Esophagus (tissue), 2 donors: ENCODE data around the gene YIF1A. TPM values are rescaled to one million over a fixed set of nuclear protein-coding genes. Genes with fewer than 3 reads are reported as not detected.

Experiments
- H3K27ac ChIP-seq, 2 donors: one replicate each; pipeline ENCODE4 v1.5.1; 2013; ENCODE audit warnings: low read depth in 2 of 2, mild to moderate bottlenecking in 2 of 2, inconsistent platforms in 1 of 2, low read length in 1 of 2, moderate library complexity in 1 of 2
- H3K27me3 ChIP-seq, 2 donors: one replicate each; pipeline ENCODE4 v1.6.1; 2013; ENCODE audit warnings: low read length in 2 of 2, control low read depth in 1 of 2, mild to moderate bottlenecking in 1 of 2; ENCODE audit not compliant: insufficient read depth in 2 of 2, control insufficient read depth in 1 of 2
- H3K36me3 ChIP-seq, 2 donors: one replicate each; pipeline ENCODE4 v1.6.1; 2013; ENCODE audit warnings: low read length in 1 of 2; ENCODE audit not compliant: control insufficient read depth in 2 of 2, insufficient read depth in 2 of 2
- H3K4me1 ChIP-seq, 2 donors: one replicate each; pipeline ENCODE4 v1.6.1; 2013; ENCODE audit warnings: low read length in 1 of 2; ENCODE audit not compliant: control insufficient read depth in 2 of 2, insufficient read depth in 2 of 2
- H3K4me3 ChIP-seq, 2 donors: one replicate each; pipeline ENCODE4 v1.5.1; 2013; ENCODE audit warnings: low read length in 2 of 2, mild to moderate bottlenecking in 2 of 2, low read depth in 1 of 2, moderate library complexity in 1 of 2
- H3K9me3 ChIP-seq, 2 donors: one replicate each; pipeline ENCODE4 v1.6.1; 2013; ENCODE audit warnings: mild to moderate bottlenecking in 2 of 2, low read depth in 1 of 2, low read length in 1 of 2, moderate library complexity in 1 of 2; ENCODE audit not compliant: control insufficient read depth in 2 of 2, insufficient read depth in 1 of 2
- WGBS, 2 donors: extraction: QIAGEN DNeasy Blood & Tissue Kit; methylation state at CpG; one replicate each; pipeline ENCODE4 v1.1.7; 2013; 5-methylcytosine and 5-hydroxymethylcytosine counted together
- polyA plus RNA-seq, 2 donors: library from polyadenylated mRNA; stranded (reverse); fragments of 200-250 nt; gene quantifications; one replicate each; pipeline ENCODE4 v1.2.3, GENCODE V29; 2013
- donor health status: healthy with polysubstance abuse.
- donor health status: Bipolar disorder and iron deficiency.

The YIF1A gene
- polyA plus RNA-seq, 2 donors: 51.6 to 63.1 TPM

GRCh38 chr11:66332371-66333219 lies 43.7 kb upstream of the YIF1A start:
- no peaks in the 10 kb centered on the region for H3K9me3 ChIP-seq
- H3K27ac ChIP-seq: no peak overlapping the region
- H3K4me3 ChIP-seq: no peak overlapping the region
- peaks cover 5 to 38% of the 10 kb centered on the region in 2 donors for H3K4me1 ChIP-seq
- peaks cover 0 to 23% of the 10 kb centered on the region in 2 donors for H3K36me3 ChIP-seq
- 80 to 83% methylated on average over 18 of the region's 18 CpGs for WGBS, 2 donors
- H3K27me3 ChIP-seq: no peaks in the 10 kb centered on the region

GRCh38 chr11:66331542-66332370 lies 42.8 kb upstream of the YIF1A start:
- Histone ChIP-seq H3K4me3 (no peak overlapping the region), H3K4me1 (peaks cover 5 to 33% of the 10 kb centered on the region in 2 donors), H3K36me3 (peaks cover 0 to 20% of the 10 kb centered on the region in 2 donors), H3K9me3 (no peaks in the 10 kb centered on the region), H3K27ac (no peak overlapping the region), H3K27me3 (no peaks in the 10 kb centered on the region)
- WGBS, 2 donors: 90 to 93% methylated on average over 12 of the region's 12 CpGs

GRCh38 chr11:66330931-66331330 lies 42.0 kb upstream of the YIF1A start:
- H3K27me3 ChIP-seq: no peaks in the 10 kb centered on the region
- H3K4me1 ChIP-seq: peaks cover 5 to 28% of the 10 kb centered on the region in 2 donors
- 67% methylated on average over 9 to 10 of the region's 10 CpGs for WGBS, 2 donors
- H3K4me3 ChIP-seq: no peak overlapping the region
- no peak overlapping the region for H3K27ac ChIP-seq
- peaks cover 0 to 20% of the 10 kb centered on the region in 2 donors for H3K36me3 ChIP-seq
- H3K9me3 ChIP-seq: no peaks in the 10 kb centered on the region

GRCh38 chr11:66329165-66329673 lies 40.3 kb upstream of the YIF1A start:
- Histone ChIP-seq H3K27me3 (no peaks in the 10 kb centered on the region), H3K27ac (no peak overlapping the region), H3K4me3 (no peak overlapping the region), H3K4me1 (peaks cover 3 to 18% of the 10 kb centered on the region in 2 donors), H3K36me3 (peaks cover 0 to 15% of the 10 kb centered on the region in 2 donors), H3K9me3 (no peaks in the 10 kb centered on the region)
- WGBS, 2 donors: 87 to 90% methylated on average over 3 of the region's 3 CpGs

GRCh38 chr11:66328302-66329144 lies 39.6 kb upstream of the YIF1A start:
- no peak overlapping the region for H3K4me3 ChIP-seq
- WGBS, 2 donors: 12 to 13% methylated on average over 19 of the region's 19 CpGs
- peak overlapping the region in 1 of 2 donors; percentile 30 for H3K27ac ChIP-seq

GRCh38 chr11:66328031-66328301 lies 39.0 kb upstream of the YIF1A start:
- no peaks in the 10 kb centered on the region for H3K9me3 ChIP-seq
- peaks cover 3 to 13% of the 10 kb centered on the region in 2 donors for H3K4me1 ChIP-seq
- H3K27ac ChIP-seq: peak overlapping the region in 1 of 2 donors; percentile 30
- 49 to 55% methylated on average over 3 of the region's 3 CpGs for WGBS, 2 donors
- peaks cover 0 to 7% of the 10 kb centered on the region in 2 donors for H3K36me3 ChIP-seq
- no peak overlapping the region for H3K4me3 ChIP-seq
- H3K27me3 ChIP-seq: no peaks in the 10 kb centered on the region

More at GRCh38 chr11:66328302-66329144, 39.6 kb upstream of the YIF1A start:
- no peaks in the 10 kb centered on the region for H3K9me3 ChIP-seq
- H3K36me3 ChIP-seq: peaks cover 0 to 12% of the 10 kb centered on the region in 2 donors
- H3K4me1 ChIP-seq: peaks cover 3 to 13% of the 10 kb centered on the region in 2 donors
- no peaks in the 10 kb centered on the region for H3K27me3 ChIP-seq

GRCh38 chr11:66327171-66328030 lies 38.5 kb upstream of the YIF1A start:
- H3K4me1 ChIP-seq: peaks cover 2 to 13% of the 10 kb centered on the region in 2 donors
- WGBS, 2 donors: 77 to 78% methylated on average over 10 of the region's 10 CpGs
- no peaks in the 10 kb centered on the region for H3K9me3 ChIP-seq
- H3K4me3 ChIP-seq: peak overlapping the region in 1 of 2 donors; percentile 8
- no peaks in the 10 kb centered on the region for H3K27me3 ChIP-seq
- H3K36me3 ChIP-seq: peaks cover 0 to 5% of the 10 kb centered on the region in 2 donors
- peak overlapping the region; percentile 40 to 59 for H3K27ac ChIP-seq

- no peaks in the 10 kb centered on the region for H3K9me3 ChIP-seq
- peaks cover 0 to 13% of the 10 kb centered on the region in 2 donors for H3K4me1 ChIP-seq
- peak overlapping the region; percentile 40 to 62 for H3K27ac ChIP-seq
- H3K4me3 ChIP-seq: no peak overlapping the region
- 43 to 58% methylated on average over 14 to 21 of the region's 21 CpGs for WGBS, 2 donors
- no peaks in the 10 kb centered on the region for H3K27me3 ChIP-seq
- no peaks in the 10 kb centered on the region for H3K36me3 ChIP-seq
Observed at GRCh38 chr11:66326261-66327111, 37.5 kb upstream of the YIF1A start.
